GM12878 (cell line): ENCODE measurements around the gene STXBP4. TPM values are rescaled to one million over a fixed set of nuclear protein-coding genes. Genes with fewer than 3 reads are reported as not detected.

Experiments used
- ATAC-seq: fragments of 200-7000 bp; cut with Tn5 transposase; 3 replicates; pipeline ENCODE4 v1.9.1; 2020; ENCODE audit warnings: mild to moderate bottlenecking, moderate library complexity
- BruUV-seq: library from RNA; stranded (reverse); fragments of 400-500 nt; replicated peaks from 2 replicates; lab custom pipeline; 2021; lab: Mats Ljungman, UMichigan
- CTCF ChIA-PET: fragments of 300-600 bp; sonication (Branson Sonifier 250); formaldehyde crosslinking; extraction: SDS; loops from one replicate; lab custom pipeline; 2021; ENCODE audit warnings: inconsistent platforms; lab: Yijun Ruan, JAX
- POLR2A ChIA-PET: fragments of 350-600 bp; formaldehyde crosslinking; extraction: SDS; loops from one replicate; lab custom pipeline; 2021; ENCODE audit warnings: inconsistent platforms; lab: Charles Lee
- RAD21 ChIA-PET: fragments of 300-600 bp; sonication (Branson Sonifier 250); formaldehyde crosslinking; loops from one replicate; lab custom pipeline; 2023; ENCODE audit warnings: antibody characterized with exemption; ENCODE audit not compliant: unreplicated experiment; lab: Charles Lee
- SMC1A ChIA-PET: fragments of 300-600 bp; sonication (Branson Sonifier 250); formaldehyde crosslinking; loops from one replicate; lab custom pipeline; 2023; ENCODE audit not compliant: unreplicated experiment, uncharacterized antibody; lab: Charles Lee
- DNase-seq: peaks from one replicate; pipeline ENCODE4 v3.0.0-alpha.2; 2011; ENCODE audit warnings: low read depth, low spot score
- FAIRE-seq: peaks from 3 replicates; lab custom pipeline; 2011; peaks lifted over from hg19 to GRCh38; lab: Jason Lieb, UNC
- H2AFZ ChIP-seq: 2 replicates; pipeline ENCODE4 v1.6.0; 2011; ENCODE audit warnings: low read depth, low read length, control low read depth; ENCODE audit not compliant: control insufficient read depth
- H3K27ac ChIP-seq: 2 replicates; pipeline ENCODE4 v1.5.1; 2011; ENCODE audit warnings: control low read depth; ENCODE audit not compliant: control insufficient read depth, insufficient read depth
- H3K27me3 ChIP-seq, 2 experiments: replicated peaks in 1 of 2; 2 replicates each; pipeline versions ENCODE4 v1.6.0 to v1.6.1; 2011; ENCODE audit warnings: low read length in 1 of 2; ENCODE audit not compliant: control insufficient read depth in 2 of 2, insufficient read depth in 2 of 2
- H3K36me3 ChIP-seq, 2 experiments: 2 replicates each; pipeline ENCODE4 v1.5.1; 2011; ENCODE audit warnings: low read length in 1 of 2; ENCODE audit not compliant: control insufficient read depth in 2 of 2, insufficient read depth in 2 of 2
- H3K4me1 ChIP-seq: 2 replicates; pipeline ENCODE4 v1.6.1; 2011; ENCODE audit warnings: mild to moderate bottlenecking, low read length, moderate library complexity, mixed read lengths; ENCODE audit not compliant: control insufficient read depth, insufficient read depth
- H3K4me2 ChIP-seq: 2 replicates; pipeline ENCODE4 v1.6.0; 2011; ENCODE audit warnings: control low read depth; ENCODE audit not compliant: control insufficient read depth, insufficient read depth
- H3K4me3 ChIP-seq: fragments of 200-600 bp; sonication (generic); 2 replicates; pipeline ENCODE4 v1.5.1; 2016
- H3K79me2 ChIP-seq: 2 replicates; pipeline ENCODE4 v1.6.0; 2011; ENCODE audit warnings: low read length; ENCODE audit not compliant: control insufficient read depth, insufficient read depth
- H3K9ac ChIP-seq: 2 replicates; pipeline ENCODE4 v1.8.0; 2011; ENCODE audit warnings: low read length, control low read depth, mixed read lengths; ENCODE audit not compliant: control insufficient read depth, insufficient read depth
- H3K9me3 ChIP-seq: replicated peaks from 3 replicates; pipeline ENCODE4 v1.5.1; 2011; ENCODE audit warnings: mild to moderate bottlenecking, low read length; ENCODE audit not compliant: control insufficient read depth, insufficient read depth
- H4K20me1 ChIP-seq: 2 replicates; pipeline ENCODE4 v1.6.0; 2011; ENCODE audit not compliant: control insufficient read depth, insufficient read depth
- CBFB ChIP-seq: IDR thresholded peaks from 2 replicates; pipeline ENCODE4 v1.6.1; 2016; ENCODE audit warnings: antibody characterized with exemption, low read depth
- CHD4 ChIP-seq: fragments of 200-600 bp; sonication (generic); IDR thresholded peaks from 2 replicates; pipeline ENCODE4 v1.6.1; 2016; ENCODE audit warnings: mild to moderate bottlenecking
- GATAD2B ChIP-seq: fragments of 450-650 bp; conservative IDR thresholded peaks from 2 replicates; pipeline ENCODE4 v1.6.1; 2017; ENCODE audit warnings: low read depth, mild to moderate bottlenecking, moderate library complexity
- HDAC6 ChIP-seq: fragments of 200-600 bp; sonication (generic); IDR thresholded peaks from one replicate; pipeline ENCODE4 v1.8.0; 2017; ENCODE audit warnings: antibody characterized with exemption; ENCODE audit not compliant: unreplicated experiment
- NBN ChIP-seq: fragments of 450-650 bp; IDR thresholded peaks from 2 replicates; pipeline ENCODE4 v1.6.1; 2016
- NFXL1 ChIP-seq: fragments of 450-650 bp; IDR thresholded peaks from 2 replicates; pipeline ENCODE4 v1.6.1; 2017; ENCODE audit warnings: antibody characterized with exemption, mild to moderate bottlenecking, borderline replicate concordance
- NR2F1 ChIP-seq: fragments of 450-650 bp; conservative IDR thresholded peaks from 2 replicates; pipeline ENCODE4 v1.6.1; 2017; ENCODE audit warnings: mild to moderate bottlenecking
- NRF1 ChIP-seq: conservative IDR thresholded peaks from 2 replicates; pipeline ENCODE4 v1.6.1; 2011; ENCODE audit warnings: mild to moderate bottlenecking, low read depth, low read length, improper control_type of control experiment
- RAD51 ChIP-seq: fragments of 450-650 bp; IDR thresholded peaks from 2 replicates; pipeline ENCODE4 v1.6.1; 2016; ENCODE audit warnings: moderate library complexity, mild to moderate bottlenecking, inconsistent platforms
- RELB ChIP-seq: fragments of 450-650 bp; IDR thresholded peaks from 2 replicates; pipeline ENCODE4 v1.6.1; 2017; ENCODE audit warnings: low read depth, mild to moderate bottlenecking, moderate library complexity
- SREBF2 ChIP-seq: IDR thresholded peaks from 2 replicates; pipeline ENCODE4 v1.6.1; 2012; ENCODE audit warnings: mild to moderate bottlenecking, low read length
- STAT3 ChIP-seq: IDR thresholded peaks from 2 replicates; pipeline ENCODE4 v1.6.1; 2011; ENCODE audit warnings: low read depth, low read length, improper control_type of control experiment
- ZNF24 ChIP-seq: fragments of 450-650 bp; IDR thresholded peaks from 2 replicates; pipeline ENCODE4 v1.6.1; 2017; ENCODE audit warnings: antibody characterized with exemption, mild to moderate bottlenecking
- ZNF384 ChIP-seq: IDR thresholded peaks from 2 replicates; pipeline ENCODE4 v1.6.1; 2012; ENCODE audit warnings: low read depth, mild to moderate bottlenecking, low read length, improper control_type of control experiment, borderline replicate concordance
- WGBS: methylation state at CpG from one replicate; pipeline ENCODE4 v1.1.6; 2016; ENCODE audit warnings: low lambda C conversion rate; ENCODE audit not compliant: insufficient replicate concordance, insufficient coverage; ENCODE audit errors: missing lambda C conversion rate; 5-methylcytosine and 5-hydroxymethylcytosine counted together
- in situ Hi-C: fragments of 300-500 bp; cut with MboI; formaldehyde crosslinking; loops from 9 replicates; pipeline ENCODE4 v1.14.3; 2018; ENCODE audit warnings: mixed read lengths
- intact Hi-C: fragments of 100-400 bp; cut with micrococcal nuclease; formaldehyde crosslinking; loops from one replicate; pipeline ENCODE4 v1.14.2; 2022; ENCODE audit not compliant: unreplicated experiment
- polyA plus RNA-seq, 11 experiments: library from polyadenylated mRNA; depleted of rRNA in 4 of 11; unstranded in 6 of 11; stranded (reverse) in 5 of 11; fragments of >200 nt; fragmentation: Nextera tagmentation in 4 of 11; fragmentation: Illumina TruSeq in 1 of 11; extraction: Ambion mirVana in 4 of 11; extraction: Trizol in 1 of 11; gene quantifications; 1 replicate in 1 of 11; 2 replicates in 10 of 11; pipeline versions ENCODE4 v1.2.1 to v1.2.3, GENCODE V29; 2011 to 2016; ENCODE audit warnings: inconsistent platforms in 2 of 11, missing spikeins in 2 of 11, low read depth in 1 of 11
- total RNA-seq, 4 experiments: library from RNA; depleted of rRNA in 3 of 4; stranded (reverse); fragments of >200 nt in 3 of 4; fragmentation: Illumina TruSeq in 1 of 4; extraction: Trizol in 1 of 4; gene quantifications; 2 replicates each; pipeline versions ENCODE4 v1.2.1 to v1.2.3, GENCODE V29; 2013 to 2021
- TF ChIP-seq, protein P1 (sequence below): fragments of 450-650 bp; IDR thresholded peaks from 2 replicates; pipeline ENCODE4 v1.6.1; 2017; ENCODE audit warnings: mild to moderate bottlenecking
- TF ChIP-seq, protein P2 (sequence below): IDR thresholded peaks from 2 replicates; pipeline ENCODE4 v1.6.1; 2012; ENCODE audit warnings: low read depth, low read length, improper control_type of control experiment

STXBP4 gene
- total and polyA plus RNA-seq, 10 of the 15 experiments (the other 5 are each of a cell fraction or from before 2014, with no cell fraction given): 4.3 to 11.0 (median 6.7) TPM

DNA sequence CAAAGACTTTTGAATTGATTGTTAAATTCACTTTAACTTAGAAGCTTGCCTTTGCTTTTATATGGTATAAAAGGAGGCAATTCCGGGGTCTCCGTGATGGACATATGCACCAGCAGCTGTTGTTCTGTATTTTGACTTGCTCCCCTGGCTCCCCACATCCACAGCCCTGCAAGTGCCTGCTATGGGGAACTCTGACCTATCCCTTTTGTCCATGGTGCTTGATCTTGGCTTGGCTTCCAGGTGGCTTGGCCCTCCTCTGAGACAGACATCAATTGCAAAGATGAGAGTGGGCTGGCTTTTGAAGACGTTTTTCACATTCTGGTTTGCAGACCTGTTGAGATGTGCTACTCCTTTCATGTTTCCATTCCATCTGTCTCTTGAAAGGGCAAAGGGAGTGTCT lies 41.0 kb upstream of the STXBP4 start:
- no peaks in the 10 kb centered on the region for H3K79me2 ChIP-seq
- no TSS peak for BruUV-seq
- SMC1A ChIA-PET: no interaction called here
- RAD21 ChIA-PET: no interaction called here
- H3K4me2 ChIP-seq: no peak overlapping the region
- in situ Hi-C loops: no loop called here
- no peak overlapping the region for H3K27ac ChIP-seq
- H4K20me1 ChIP-seq: no peaks in the 10 kb centered on the region
- POLR2A ChIA-PET: no interaction called here
- ATAC-seq (no peak), FAIRE-seq (no peak), DNase-seq (no peak)
- no peak for TF ChIP-seq CBFB
- no peak for TF ChIP-seq RAD51
- no peak for TF ChIP-seq STAT3
- TF ChIP-seq NFXL1: no peak
- TF ChIP-seq NR2F1: no peak
- no peak for TF ChIP-seq GATAD2B
- TF ChIP-seq, protein P1, sequence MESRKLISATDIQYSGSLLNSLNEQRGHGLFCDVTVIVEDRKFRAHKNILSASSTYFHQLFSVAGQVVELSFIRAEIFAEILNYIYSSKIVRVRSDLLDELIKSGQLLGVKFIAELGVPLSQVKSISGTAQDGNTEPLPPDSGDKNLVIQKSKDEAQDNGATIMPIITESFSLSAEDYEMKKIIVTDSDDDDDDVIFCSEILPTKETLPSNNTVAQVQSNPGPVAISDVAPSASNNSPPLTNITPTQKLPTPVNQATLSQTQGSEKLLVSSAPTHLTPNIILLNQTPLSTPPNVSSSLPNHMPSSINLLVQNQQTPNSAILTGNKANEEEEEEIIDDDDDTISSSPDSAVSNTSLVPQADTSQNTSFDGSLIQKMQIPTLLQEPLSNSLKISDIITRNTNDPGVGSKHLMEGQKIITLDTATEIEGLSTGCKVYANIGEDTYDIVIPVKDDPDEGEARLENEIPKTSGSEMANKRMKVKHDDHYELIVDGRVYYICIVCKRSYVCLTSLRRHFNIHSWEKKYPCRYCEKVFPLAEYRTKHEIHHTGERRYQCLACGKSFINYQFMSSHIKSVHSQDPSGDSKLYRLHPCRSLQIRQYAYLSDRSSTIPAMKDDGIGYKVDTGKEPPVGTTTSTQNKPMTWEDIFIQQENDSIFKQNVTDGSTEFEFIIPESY: no peak
- TF ChIP-seq ZNF384: no peak
- TF ChIP-seq ZNF24: no peak
- TF ChIP-seq, protein P2, sequence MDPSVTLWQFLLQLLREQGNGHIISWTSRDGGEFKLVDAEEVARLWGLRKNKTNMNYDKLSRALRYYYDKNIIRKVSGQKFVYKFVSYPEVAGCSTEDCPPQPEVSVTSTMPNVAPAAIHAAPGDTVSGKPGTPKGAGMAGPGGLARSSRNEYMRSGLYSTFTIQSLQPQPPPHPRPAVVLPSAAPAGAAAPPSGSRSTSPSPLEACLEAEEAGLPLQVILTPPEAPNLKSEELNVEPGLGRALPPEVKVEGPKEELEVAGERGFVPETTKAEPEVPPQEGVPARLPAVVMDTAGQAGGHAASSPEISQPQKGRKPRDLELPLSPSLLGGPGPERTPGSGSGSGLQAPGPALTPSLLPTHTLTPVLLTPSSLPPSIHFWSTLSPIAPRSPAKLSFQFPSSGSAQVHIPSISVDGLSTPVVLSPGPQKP: no peak
- TF ChIP-seq RELB: no peak
- TF ChIP-seq SREBF2: no peak
- TF ChIP-seq CHD4: no peak
- TF ChIP-seq HDAC6: no peak
- TF ChIP-seq NRF1: no peak
- TF ChIP-seq NBN: no peak
- no peaks in the 10 kb centered on the region for H3K4me1 ChIP-seq
- H3K4me3 ChIP-seq: no peak overlapping the region
- WGBS: 31% methylated on average over 3 of the region's 3 CpGs
- intact Hi-C loops: no loop called here
- CTCF ChIA-PET: interaction anchor here (0.6 kb wide), 1 partner anchor 431 kb away, joined by 7 read pairs; no protein-coding TSS in a partner anchor
- H3K9ac ChIP-seq: no peak overlapping the region
- no peak overlapping the region for H2AFZ ChIP-seq
- no peaks in the 10 kb centered on the region for H3K36me3 ChIP-seq
- no peaks in the 10 kb centered on the region for H3K27me3 ChIP-seq
- H3K9me3 ChIP-seq: no peaks in the 10 kb centered on the region
